Astrocyte (in vitro differentiated cells and primary cell): ENCODE data around the gene COL4A4. TPM values are rescaled to one million over a fixed set of nuclear protein-coding genes. Genes with fewer than 3 reads are reported as not detected.

Experiments used
- DNase-seq: peaks from one replicate; pipeline ENCODE4 v3.0.0-alpha.2; 2010; ENCODE audit warnings: low read depth
- FAIRE-seq: peaks from 2 replicates; lab custom pipeline; 2011; peaks lifted over from hg19 to GRCh38; lab: Jason Lieb, UNC
- H2AFZ ChIP-seq: 2 replicates; pipeline ENCODE4 v1.6.0; 2012; ENCODE audit warnings: low read depth, low read length, inconsistent platforms
- H3K27ac ChIP-seq: 2 replicates; pipeline ENCODE4 v1.5.1; 2011; ENCODE audit warnings: low read depth, low read length, inconsistent platforms
- H3K27me3 ChIP-seq: 2 replicates; pipeline ENCODE4 v1.6.0; 2011; ENCODE audit warnings: low read length, inconsistent platforms; ENCODE audit not compliant: insufficient read depth
- H3K36me3 ChIP-seq: 2 replicates; pipeline ENCODE4 v1.5.1; 2011; ENCODE audit warnings: low read length, inconsistent platforms; ENCODE audit not compliant: insufficient read depth
- H3K4me1 ChIP-seq: 2 replicates; pipeline ENCODE4 v1.5.1; 2011; ENCODE audit warnings: low read length, inconsistent platforms; ENCODE audit not compliant: insufficient read depth
- H3K4me2 ChIP-seq: 2 replicates; pipeline ENCODE4 v1.6.0; 2012; ENCODE audit warnings: low read length, inconsistent platforms
- H3K4me3 ChIP-seq: 2 replicates; pipeline ENCODE4 v1.5.1; 2011; ENCODE audit warnings: low read depth, mild to moderate bottlenecking, low read length, inconsistent platforms; ENCODE audit not compliant: insufficient read depth
- H3K79me2 ChIP-seq: 2 replicates; pipeline ENCODE4 v1.6.0; 2012; ENCODE audit warnings: mild to moderate bottlenecking, low read length, inconsistent platforms; ENCODE audit not compliant: insufficient read depth
- H3K9ac ChIP-seq: 2 replicates; pipeline ENCODE4 v1.6.0; 2012; ENCODE audit warnings: mild to moderate bottlenecking, low read length, inconsistent platforms
- H3K9me3 ChIP-seq: 2 replicates; pipeline ENCODE4 v1.5.1; 2012; ENCODE audit warnings: low read depth, mild to moderate bottlenecking, low read length, inconsistent platforms; ENCODE audit not compliant: insufficient read depth
- H4K20me1 ChIP-seq: 2 replicates; pipeline ENCODE4 v1.6.0; 2012; ENCODE audit warnings: low read length, inconsistent platforms; ENCODE audit not compliant: insufficient read depth
- H3K27ac Mint-ChIP-seq: one replicate; pipeline ENCODE4 v1.8.0; 2021; ENCODE audit warnings: mild to moderate bottlenecking, mixed read lengths; ENCODE audit not compliant: unreplicated experiment
- H3K27me3 Mint-ChIP-seq: one replicate; pipeline ENCODE4 v1.8.0; 2021; ENCODE audit warnings: low read depth, mixed read lengths; ENCODE audit not compliant: unreplicated experiment
- H3K36me3 Mint-ChIP-seq: one replicate; pipeline ENCODE4 v1.8.0; 2021; ENCODE audit warnings: low read depth, mixed read lengths; ENCODE audit not compliant: unreplicated experiment
- H3K4me1 Mint-ChIP-seq: one replicate; pipeline ENCODE4 v1.8.0; 2021; ENCODE audit warnings: low read depth, mixed read lengths; ENCODE audit not compliant: unreplicated experiment
- H3K4me3 Mint-ChIP-seq: one replicate; pipeline ENCODE4 v1.8.0; 2021; ENCODE audit warnings: mild to moderate bottlenecking, moderate library complexity, mixed read lengths; ENCODE audit not compliant: unreplicated experiment
- H3K9me3 Mint-ChIP-seq: one replicate; pipeline ENCODE4 v1.8.0; 2021; ENCODE audit warnings: mild to moderate bottlenecking, mixed read lengths; ENCODE audit not compliant: unreplicated experiment
- EZH2 ChIP-seq: IDR thresholded peaks from 2 replicates; pipeline ENCODE4 v1.6.1; 2012; ENCODE audit warnings: mild to moderate bottlenecking, low read length, inconsistent platforms; ENCODE audit not compliant: insufficient read depth
- total RNA-seq: library from RNA; stranded (reverse); gene quantifications from 2 replicates; pipeline ENCODE4 v1.2.1, GENCODE V29; 2021
- TF ChIP-seq, protein P1 (sequence below): IDR thresholded peaks from 2 replicates; pipeline ENCODE4 v1.5.1; 2011; ENCODE audit warnings: low read depth, mild to moderate bottlenecking, inconsistent platforms, low read length, moderate library complexity; ENCODE audit not compliant: insufficient read depth

COL4A4 gene
- total RNA-seq, 1 donor from 2014 or later, result 0.36 TPM

DNA sequence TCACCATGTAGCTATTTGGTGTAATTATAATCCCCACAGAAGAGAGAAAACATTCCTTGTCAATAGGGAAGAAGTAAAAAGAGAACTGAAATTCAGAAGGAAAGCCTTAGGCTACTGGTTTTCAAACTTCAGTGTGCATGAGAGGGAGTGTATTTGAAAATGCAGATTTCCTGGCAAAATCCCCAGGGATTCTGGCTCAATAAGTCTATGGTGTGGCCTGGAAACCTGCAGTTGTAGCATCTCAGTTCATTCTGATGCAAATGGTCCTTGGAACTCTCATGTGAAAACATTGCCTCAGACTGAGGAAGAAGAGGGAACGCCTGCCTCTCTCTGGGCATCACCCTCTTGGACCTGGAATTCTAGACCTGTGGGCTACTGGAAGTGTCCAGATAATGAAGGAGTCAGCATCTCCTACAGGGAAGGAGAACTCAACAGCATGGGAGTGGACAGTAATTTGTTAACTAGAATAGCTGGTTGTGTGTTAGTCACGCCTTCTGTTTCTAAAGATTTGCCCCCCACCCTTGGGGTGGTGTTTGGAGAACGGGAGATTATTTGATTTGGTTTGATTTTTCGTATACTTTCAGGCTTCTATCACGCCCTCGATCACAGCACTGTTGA is 21.7 kb upstream of the COL4A4 start:
- Histone ChIP-seq H3K4me3 (no peak overlapping the region), H3K4me1 (peaks cover 6% of the 10 kb centered on the region), H3K36me3 (no peaks in the 10 kb centered on the region), H3K27ac (no peak overlapping the region), H2AFZ (no peak overlapping the region), H3K9me3 (no peaks in the 10 kb centered on the region), H3K9ac (no peak overlapping the region), H3K27me3 (no peaks in the 10 kb centered on the region), H4K20me1 (no peaks in the 10 kb centered on the region), H3K79me2 (no peaks in the 10 kb centered on the region), H3K4me2 (no peak overlapping the region)
- Mint-ChIP-seq H3K27me3 (no peaks in the 10 kb centered on the region), H3K4me1 (peaks cover 17% of the 10 kb centered on the region), H3K9me3 (no peaks in the 10 kb centered on the region), H3K4me3 (no peak overlapping the region), H3K27ac (no peak overlapping the region), H3K36me3 (no peaks in the 10 kb centered on the region)
- FAIRE-seq, result no peak
- DNase-seq, result no peak
- TF ChIP-seq, protein P1, sequence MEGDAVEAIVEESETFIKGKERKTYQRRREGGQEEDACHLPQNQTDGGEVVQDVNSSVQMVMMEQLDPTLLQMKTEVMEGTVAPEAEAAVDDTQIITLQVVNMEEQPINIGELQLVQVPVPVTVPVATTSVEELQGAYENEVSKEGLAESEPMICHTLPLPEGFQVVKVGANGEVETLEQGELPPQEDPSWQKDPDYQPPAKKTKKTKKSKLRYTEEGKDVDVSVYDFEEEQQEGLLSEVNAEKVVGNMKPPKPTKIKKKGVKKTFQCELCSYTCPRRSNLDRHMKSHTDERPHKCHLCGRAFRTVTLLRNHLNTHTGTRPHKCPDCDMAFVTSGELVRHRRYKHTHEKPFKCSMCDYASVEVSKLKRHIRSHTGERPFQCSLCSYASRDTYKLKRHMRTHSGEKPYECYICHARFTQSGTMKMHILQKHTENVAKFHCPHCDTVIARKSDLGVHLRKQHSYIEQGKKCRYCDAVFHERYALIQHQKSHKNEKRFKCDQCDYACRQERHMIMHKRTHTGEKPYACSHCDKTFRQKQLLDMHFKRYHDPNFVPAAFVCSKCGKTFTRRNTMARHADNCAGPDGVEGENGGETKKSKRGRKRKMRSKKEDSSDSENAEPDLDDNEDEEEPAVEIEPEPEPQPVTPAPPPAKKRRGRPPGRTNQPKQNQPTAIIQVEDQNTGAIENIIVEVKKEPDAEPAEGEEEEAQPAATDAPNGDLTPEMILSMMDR, result no peak
- TF ChIP-seq EZH2, result no peak

DNA sequence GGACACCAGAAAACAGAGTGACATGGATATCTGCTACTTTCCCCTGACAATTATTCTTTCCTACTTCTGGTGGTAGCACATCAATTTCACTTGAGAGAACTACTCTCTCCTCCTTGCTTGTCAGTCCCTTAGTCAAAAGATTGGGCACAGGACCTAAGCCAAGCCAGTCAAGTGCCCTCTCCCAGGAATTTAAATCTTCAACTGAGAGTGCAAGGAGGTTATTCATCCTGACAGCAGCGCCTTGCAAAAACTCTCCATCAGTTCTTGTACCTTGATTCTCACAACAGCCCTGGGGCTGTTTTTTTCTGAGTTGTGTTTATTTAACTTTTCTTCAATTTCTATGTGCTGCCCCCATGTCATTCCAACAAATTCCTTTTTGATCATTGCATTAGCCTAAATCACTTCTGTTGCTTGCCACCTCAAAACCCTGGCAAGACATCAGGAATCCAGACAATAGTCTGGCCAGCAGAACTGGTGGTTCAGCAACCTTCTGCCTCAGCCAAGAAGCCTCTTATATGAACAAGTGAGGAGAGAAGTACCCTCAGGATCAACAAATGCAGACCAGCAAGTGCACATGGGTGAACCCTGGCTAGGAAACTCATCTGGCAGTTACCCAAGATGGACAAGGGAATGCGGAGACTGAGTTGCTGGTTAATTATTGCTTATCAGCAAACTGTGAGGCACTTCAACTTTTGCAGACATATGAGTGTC is 19.8 kb upstream of the COL4A4 start:
- Histone ChIP-seq H3K27ac (no peak overlapping the region), H3K9me3 (no peaks in the 10 kb centered on the region), H3K79me2 (no peaks in the 10 kb centered on the region), H4K20me1 (no peaks in the 10 kb centered on the region), H2AFZ (no peak overlapping the region), H3K4me2 (no peak overlapping the region), H3K9ac (no peak overlapping the region), H3K4me3 (no peak overlapping the region), H3K4me1 (peaks cover 2% of the 10 kb centered on the region), H3K27me3 (no peaks in the 10 kb centered on the region), H3K36me3 (no peaks in the 10 kb centered on the region)
- FAIRE-seq (no peak), DNase-seq (peak; percentile 59)
- Mint-ChIP-seq H3K27me3 (no peaks in the 10 kb centered on the region), H3K4me1 (peaks cover 15% of the 10 kb centered on the region), H3K36me3 (no peaks in the 10 kb centered on the region), H3K27ac (no peak overlapping the region), H3K9me3 (no peaks in the 10 kb centered on the region), H3K4me3 (no peak overlapping the region)
- TF ChIP-seq, protein P1, result no peak
- no peak for TF ChIP-seq EZH2

DNA sequence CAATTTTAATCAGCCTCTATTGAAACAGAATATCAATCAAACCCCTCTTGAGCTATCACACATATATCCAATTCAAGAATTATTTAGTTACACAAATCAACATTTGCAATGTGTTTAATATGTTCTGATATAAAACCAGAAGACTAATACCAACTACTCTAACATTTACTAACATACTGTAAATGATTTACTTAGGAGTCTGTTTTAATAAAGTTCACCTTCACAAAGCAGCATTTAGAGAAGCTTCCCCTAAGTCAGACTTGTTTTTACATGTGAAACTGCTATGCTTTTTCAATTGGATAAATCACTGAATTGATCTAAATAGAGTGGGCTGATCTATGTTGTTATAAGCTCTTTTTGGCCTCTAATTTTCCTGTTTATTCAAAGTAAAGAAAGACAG is 18.8 kb upstream of the COL4A4 start:
- Histone ChIP-seq H4K20me1 (no peaks in the 10 kb centered on the region), H3K4me1 (no peaks in the 10 kb centered on the region), H3K4me3 (no peak overlapping the region), H3K9ac (no peak overlapping the region), H3K27me3 (no peaks in the 10 kb centered on the region), H3K9me3 (no peaks in the 10 kb centered on the region), H2AFZ (no peak overlapping the region), H3K27ac (no peak overlapping the region), H3K36me3 (no peaks in the 10 kb centered on the region), H3K79me2 (no peaks in the 10 kb centered on the region), H3K4me2 (no peak overlapping the region)
- Mint-ChIP-seq H3K9me3 (no peaks in the 10 kb centered on the region), H3K27ac (no peak overlapping the region), H3K27me3 (no peaks in the 10 kb centered on the region), H3K4me1 (peaks cover 5% of the 10 kb centered on the region), H3K4me3 (no peak overlapping the region), H3K36me3 (no peaks in the 10 kb centered on the region)
- no peak for TF ChIP-seq EZH2
- TF ChIP-seq, protein P1, result no peak
- DNase-seq (no peak), FAIRE-seq (no peak)
